ENCODE data around the gene SPDYC. TPM values are rescaled to one million over a fixed set of nuclear protein-coding genes. Genes with fewer than 3 reads are reported as not detected.
"Not testable (repeated sequence)": the region's sequence is repeated elsewhere in the genome, so short reads cannot be mapped to it uniquely, and the experiment has no call there.

The SPDYC gene
- total RNA-seq, 2 experiments from 2014 or later = not detected

GRCh38 chr11:65136515-65137096, 33.4 kb upstream of the SPDYC start:
- H3K27me3 Mint-ChIP-seq = peaks cover 10% of the 10 kb centered on the region
- H3K9me3 Mint-ChIP-seq = no peaks in the 10 kb centered on the region
- ChIA-PET POLR2A (interaction anchor here (0.8 to 7.2 kb wide), 8 partner anchors 9 to 126 kb away, joined by 3 to 157 read pairs (median 14); partner anchors contain the start of genes ARL2, CAPN1, FAU and MRPL49), CTCF (interaction anchor here (1.7 to 3.3 kb wide), 3 partner anchors 15 to 179 kb away, joined by 3 to 25 read pairs (median 12); partner anchors contain the start of genes CDC42EP2, FAU, MRPL49 and TM7SF2)
- DNase-seq = no peak
- peak overlapping the region; percentile 65 for H3K4me3 Mint-ChIP-seq
- H3K36me3 Mint-ChIP-seq (ENCODE audit: low read depth) = peaks cover 17% of the 10 kb centered on the region
- peak overlapping the region; percentile 58 for H3K27ac Mint-ChIP-seq
- peaks cover 35% of the 10 kb centered on the region for H3K4me1 Mint-ChIP-seq

GRCh38 chr11:65141896-65142494, 28.0 kb upstream of the SPDYC start:
- CTCF ChIA-PET = no interaction called here
- peaks cover 4% of the 10 kb centered on the region for H3K4me1 Mint-ChIP-seq
- POLR2A ChIA-PET = no interaction called here
- no peaks in the 10 kb centered on the region for H3K9me3 Mint-ChIP-seq
- no peaks in the 10 kb centered on the region for H3K36me3 Mint-ChIP-seq (ENCODE audit: low read depth)
- peaks cover 18% of the 10 kb centered on the region for H3K27me3 Mint-ChIP-seq
- no peak overlapping the region for H3K4me3 Mint-ChIP-seq
- no peak overlapping the region for H3K27ac Mint-ChIP-seq
- DNase-seq = no peak

GRCh38 chr11:65147352-65148075, 22.5 kb upstream of the SPDYC start:
- ChIA-PET CTCF (interaction anchor here (1.1 kb wide), 1 partner anchor 182 kb away, joined by 4 read pairs; no protein-coding TSS in a partner anchor), POLR2A (interaction anchor here (3.7 kb wide), 1 partner anchor 12 kb away, joined by 15 read pairs; the partner anchor contains the start of gene SYVN1)
- H3K27me3 Mint-ChIP-seq = peaks cover 4% of the 10 kb centered on the region
- H3K4me3 Mint-ChIP-seq = no peak overlapping the region
- H3K4me1 Mint-ChIP-seq = peaks cover 14% of the 10 kb centered on the region
- no peaks in the 10 kb centered on the region for H3K9me3 Mint-ChIP-seq
- no peak overlapping the region for H3K27ac Mint-ChIP-seq
- H3K36me3 Mint-ChIP-seq (ENCODE audit: low read depth) = no peaks in the 10 kb centered on the region
- DNase-seq = no peak

GRCh38 chr11:65148657-65149056, 21.4 kb upstream of the SPDYC start:
- DNase-seq = no peak
- Mint-ChIP-seq H3K27me3 (peaks cover 2% of the 10 kb centered on the region), H3K27ac (no peak overlapping the region), H3K4me1 (peaks cover 19% of the 10 kb centered on the region), H3K4me3 (no peak overlapping the region), H3K36me3 (ENCODE audit: low read depth) (no peaks in the 10 kb centered on the region), H3K9me3 (no peaks in the 10 kb centered on the region)
- POLR2A ChIA-PET = interaction anchor here (3.7 kb wide), 1 partner anchor 14 kb away, joined by 15 read pairs; the partner anchor contains the start of gene SYVN1
- CTCF ChIA-PET = interaction anchor here (0.7 kb wide), 1 partner anchor 1240 kb away, joined by 3 read pairs; no protein-coding TSS in a partner anchor

GRCh38 chr11:65150131-65150508, 19.9 kb upstream of the SPDYC start:
- CTCF ChIA-PET = not testable (repeated sequence)

GRCh38 chr11:65150509-65151299, 19.3 kb upstream of the SPDYC start:
- Mint-ChIP-seq H3K4me1 (peaks cover 19% of the 10 kb centered on the region), H3K4me3 (no peak overlapping the region), H3K27me3 (no peaks in the 10 kb centered on the region), H3K27ac (no peak overlapping the region), H3K36me3 (ENCODE audit: low read depth) (no peaks in the 10 kb centered on the region), H3K9me3 (no peaks in the 10 kb centered on the region)
- CTCF ChIA-PET = no interaction called here
- no peak for DNase-seq
- POLR2A ChIA-PET = interaction anchor here (3.7 kb wide), 1 partner anchor 16 kb away, joined by 15 read pairs; the partner anchor contains the start of gene SYVN1

More at GRCh38 chr11:65150131-65150508, 19.9 kb upstream of the SPDYC start:
- H3K36me3 Mint-ChIP-seq (ENCODE audit: low read depth); DNase-seq; H3K4me3 Mint-ChIP-seq; H3K27me3 Mint-ChIP-seq; H3K27ac Mint-ChIP-seq; H3K9me3 Mint-ChIP-seq: not testable (repeated sequence)
- peaks cover 19% of the 10 kb centered on the region for H3K4me1 Mint-ChIP-seq
- POLR2A ChIA-PET = interaction anchor here (3.7 kb wide), 1 partner anchor 15 kb away, joined by 15 read pairs; the partner anchor contains the start of gene SYVN1

GRCh38 chr11:65151331-65151899, 18.6 kb upstream of the SPDYC start:
- Mint-ChIP-seq H3K9me3 (no peaks in the 10 kb centered on the region), H3K36me3 (ENCODE audit: low read depth) (no peaks in the 10 kb centered on the region), H3K4me3 (no peak overlapping the region), H3K27me3 (no peaks in the 10 kb centered on the region), H3K27ac (no peak overlapping the region), H3K4me1 (peaks cover 19% of the 10 kb centered on the region)
- DNase-seq = no peak
- POLR2A ChIA-PET = interaction anchor here (1.0 kb wide), 1 partner anchor 16 kb away, joined by 5 read pairs; no protein-coding TSS in a partner anchor
- CTCF ChIA-PET = no interaction called here

GRCh38 chr11:65152122-65152521, 17.9 kb upstream of the SPDYC start:
- Mint-ChIP-seq H3K4me1 (peaks cover 19% of the 10 kb centered on the region), H3K9me3 (no peaks in the 10 kb centered on the region), H3K27me3 (no peaks in the 10 kb centered on the region), H3K36me3 (ENCODE audit: low read depth) (no peaks in the 10 kb centered on the region), H3K4me3 (no peak overlapping the region), H3K27ac (no peak overlapping the region)
- POLR2A ChIA-PET = interaction anchor here (1.0 kb wide), 1 partner anchor 17 kb away, joined by 5 read pairs; no protein-coding TSS in a partner anchor
- CTCF ChIA-PET = interaction anchor here (0.6 kb wide), 1 partner anchor 591 kb away, joined by 3 read pairs; no protein-coding TSS in a partner anchor
- no peak for DNase-seq

GRCh38 chr11:65156256-65156655, 13.8 kb upstream of the SPDYC start:
- H3K4me1 Mint-ChIP-seq = peaks cover 19% of the 10 kb centered on the region
- no peaks in the 10 kb centered on the region for H3K9me3 Mint-ChIP-seq
- ChIA-PET POLR2A (interaction anchor here (1.6 kb wide), 1 partner anchor 21 kb away, joined by 7 read pairs; no protein-coding TSS in a partner anchor), CTCF (interaction anchor here (1.6 kb wide), 1 partner anchor 119 kb away, joined by 3 read pairs; no protein-coding TSS in a partner anchor)
- no peak overlapping the region for H3K4me3 Mint-ChIP-seq
- no peaks in the 10 kb centered on the region for H3K36me3 Mint-ChIP-seq (ENCODE audit: low read depth)
- peaks cover 12% of the 10 kb centered on the region for H3K27me3 Mint-ChIP-seq
- no peak for DNase-seq
- no peak overlapping the region for H3K27ac Mint-ChIP-seq

GRCh38 chr11:65156926-65157325, 13.1 kb upstream of the SPDYC start:
- peaks cover 15% of the 10 kb centered on the region for H3K4me1 Mint-ChIP-seq
- POLR2A ChIA-PET = interaction anchor here (1.6 kb wide), 1 partner anchor 21 kb away, joined by 7 read pairs; no protein-coding TSS in a partner anchor
- DNase-seq = no peak
- CTCF ChIA-PET = interaction anchor here (1.6 kb wide), 1 partner anchor 119 kb away, joined by 3 read pairs; no protein-coding TSS in a partner anchor
- no peak overlapping the region for H3K4me3 Mint-ChIP-seq
- H3K9me3 Mint-ChIP-seq = no peaks in the 10 kb centered on the region
- no peaks in the 10 kb centered on the region for H3K36me3 Mint-ChIP-seq (ENCODE audit: low read depth)
- H3K27me3 Mint-ChIP-seq = peaks cover 12% of the 10 kb centered on the region
- H3K27ac Mint-ChIP-seq = no peak overlapping the region

- Mint-ChIP-seq H3K9me3 (no peaks in the 10 kb centered on the region), H3K4me3 (no peak overlapping the region), H3K4me1 (peaks cover 11% of the 10 kb centered on the region), H3K27ac (no peak overlapping the region), H3K27me3 (peaks cover 12% of the 10 kb centered on the region), H3K36me3 (ENCODE audit: low read depth) (no peaks in the 10 kb centered on the region)
- CTCF ChIA-PET = interaction anchor here (1.6 kb wide), 1 partner anchor 118 kb away, joined by 3 read pairs; no protein-coding TSS in a partner anchor
- POLR2A ChIA-PET = interaction anchor here (1.6 kb wide), 1 partner anchor 22 kb away, joined by 7 read pairs; no protein-coding TSS in a partner anchor
- DNase-seq = no peak
These were observed 12.7 kb upstream of the SPDYC start for GRCh38 chr11:65157336-65157735.

- no peaks in the 10 kb centered on the region for H3K36me3 Mint-ChIP-seq (ENCODE audit: low read depth)
- ChIA-PET CTCF (interaction anchor here (0.7 kb wide), 1 partner anchor 263 kb away, joined by 3 read pairs; no protein-coding TSS in a partner anchor), POLR2A (no interaction called here)
- H3K4me1 Mint-ChIP-seq = peaks cover 5% of the 10 kb centered on the region
- H3K27me3 Mint-ChIP-seq = peaks cover 12% of the 10 kb centered on the region
- H3K9me3 Mint-ChIP-seq = no peaks in the 10 kb centered on the region
- no peak for DNase-seq
- H3K27ac Mint-ChIP-seq = no peak overlapping the region
- H3K4me3 Mint-ChIP-seq = no peak overlapping the region
These were observed 11.0 kb upstream of the SPDYC start for GRCh38 chr11:65159012-65159411.

Measured in activated CD4-positive, alpha-beta memory T cell treated with anti-CD3 and anti-CD28 coated beads, Interleukin-2, amount 10 ng/mL, durations not matched to agents 7 days and 5 days (primary cell).